ENCODE measurements around the gene RAD9B.
A peak's percentile ranks its signal among the peaks of the same experiment; 100 is the strongest.
"Not testable (repeated sequence)": the region's sequence is repeated elsewhere in the genome, so short reads cannot be mapped to it uniquely, and the experiment has no call there.

RAD9B gene

DNA sequence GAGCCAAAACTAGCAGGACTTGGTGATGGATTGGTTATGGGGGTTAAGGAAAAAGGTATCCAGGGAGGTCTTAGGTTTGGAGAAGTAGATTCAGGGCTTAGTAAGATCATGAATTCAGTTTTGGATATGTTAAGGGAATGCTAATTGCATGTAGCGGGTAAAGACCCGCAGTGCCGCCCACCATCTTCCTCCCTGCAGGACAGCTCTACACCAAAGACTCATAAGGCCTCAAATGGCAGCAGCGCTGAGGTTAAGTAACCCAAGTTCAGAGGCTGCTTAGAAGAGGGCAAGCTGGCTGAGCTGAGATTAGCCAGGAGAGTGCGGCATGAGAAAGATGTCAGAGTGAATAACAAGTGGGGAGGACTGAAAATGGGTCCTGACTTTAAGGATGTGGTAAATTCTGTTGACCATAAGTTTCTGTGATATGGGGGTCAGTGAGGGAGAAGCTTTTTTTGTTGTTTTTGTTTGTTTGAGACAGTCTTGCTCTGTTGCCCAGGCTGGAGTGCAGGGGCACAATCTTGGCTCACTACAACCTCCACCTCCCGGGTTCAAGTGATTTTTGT is 26.2 kb downstream of the RAD9B start:
- no peak for DNase-seq

DNA sequence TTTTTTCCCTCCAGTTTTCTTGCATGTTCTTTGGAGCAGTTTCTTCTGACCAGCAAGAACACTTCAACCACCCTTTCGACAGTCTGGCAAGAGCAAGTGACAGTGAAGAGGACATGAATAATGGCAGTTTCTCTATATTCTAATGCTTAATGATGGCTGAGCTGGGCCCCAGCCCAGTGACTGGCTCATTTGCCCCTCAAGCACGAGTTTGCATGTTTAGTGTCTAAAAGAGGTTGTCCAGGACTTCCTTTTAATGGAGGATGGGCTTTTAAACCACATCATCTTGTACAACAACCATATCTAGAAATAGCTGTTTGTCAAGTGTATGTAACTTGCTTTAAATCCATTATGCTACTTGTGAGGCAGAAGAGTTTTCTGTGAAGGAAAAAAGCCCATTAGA is 28.4 kb downstream of the RAD9B start:
- DNase-seq: peak; percentile 66 to 80

DNA sequence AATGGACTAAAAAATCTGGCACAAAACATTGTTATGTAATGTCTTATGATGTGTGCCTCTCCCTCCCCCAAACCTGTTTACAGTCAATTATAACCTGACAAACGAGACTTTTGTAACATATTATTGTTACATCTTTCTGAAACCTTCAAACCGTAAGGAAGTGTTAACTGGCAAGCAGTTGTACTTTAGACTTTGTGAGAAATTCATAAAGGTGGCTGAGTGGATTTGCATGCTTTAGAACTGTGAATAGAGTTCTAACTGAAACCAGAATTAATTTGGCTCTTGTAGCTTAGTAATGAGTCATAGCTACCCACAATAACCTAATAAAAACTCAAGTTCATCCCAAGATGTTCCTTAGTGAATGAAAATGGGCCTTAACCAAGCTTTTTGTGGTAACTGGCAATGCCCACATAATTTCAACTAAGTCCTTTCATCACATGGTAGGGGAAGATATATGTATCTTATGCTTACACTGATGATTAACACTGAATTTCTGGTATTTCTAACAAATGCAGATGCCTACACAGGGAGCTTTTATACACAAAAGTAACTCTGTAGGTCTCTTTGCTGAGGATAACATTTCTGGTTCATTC is 29.7 kb downstream of the RAD9B start:
- no peak for DNase-seq

DNA sequence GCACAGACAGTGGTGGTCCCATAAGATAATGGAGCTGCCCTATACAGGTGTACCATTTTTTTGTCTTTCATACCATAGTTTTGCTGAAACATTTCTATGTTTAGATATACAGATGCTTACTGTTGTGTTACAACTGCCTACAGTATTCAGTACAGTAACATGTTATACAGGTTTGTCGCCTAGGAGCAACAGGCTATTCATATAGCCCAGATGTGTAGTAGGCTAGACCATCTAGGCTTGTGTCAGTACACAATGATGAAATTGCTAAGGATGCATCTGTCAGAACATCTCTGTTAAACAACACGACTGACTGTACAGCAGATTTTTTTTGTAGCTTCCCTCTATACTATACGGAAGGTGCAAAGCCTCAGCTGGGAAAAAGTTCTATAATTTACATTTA is 30.5 kb downstream of the RAD9B start:
- no peak for DNase-seq

DNA sequence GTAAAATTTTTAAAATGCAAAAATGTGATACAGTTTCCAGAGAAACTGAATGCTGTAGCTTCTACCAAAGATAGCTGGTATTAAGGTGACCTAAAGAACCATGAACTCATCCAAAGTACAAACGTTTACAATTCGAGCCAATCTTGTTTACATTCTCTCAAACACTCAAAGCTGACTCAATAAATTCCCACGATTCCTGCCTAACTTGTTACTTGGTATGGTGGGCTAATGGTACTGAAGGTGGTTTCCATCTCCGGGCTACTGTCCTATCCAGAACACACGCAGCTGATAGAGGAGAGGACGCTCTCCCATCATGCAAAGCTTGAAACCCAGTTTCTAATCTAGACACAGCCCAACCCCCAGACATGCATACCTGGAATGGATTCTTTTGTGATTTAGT is 31.5 kb downstream of the RAD9B start:
- DNase-seq: no peak

DNA sequence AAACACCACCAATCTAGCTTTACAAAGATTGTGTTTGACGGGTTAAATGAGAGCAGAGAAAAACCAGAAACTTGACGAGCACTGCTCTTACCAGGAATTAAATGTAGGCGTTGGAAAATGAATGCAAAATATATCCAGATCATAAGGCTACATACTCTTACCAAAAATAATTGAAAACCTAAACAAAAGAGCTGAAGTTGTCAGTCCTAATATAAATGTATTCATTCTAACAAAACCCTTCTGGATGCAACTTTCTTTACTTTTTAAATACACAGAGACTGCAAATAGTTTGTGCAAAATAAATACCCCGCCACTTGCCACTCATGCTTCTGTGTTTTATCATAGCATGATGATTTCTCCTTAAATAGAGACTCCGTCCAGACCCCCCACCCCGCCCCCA is 32.7 kb downstream of the RAD9B start:
- no peak for DNase-seq

- no peak for DNase-seq
These were observed 34.9 kb downstream of the RAD9B start for GRCh38 chr12:110536834-110537604.

GRCh38 chr12:110537605-110538409 is 35.7 kb downstream of the RAD9B start:
- DNase-seq: no peak

DNA sequence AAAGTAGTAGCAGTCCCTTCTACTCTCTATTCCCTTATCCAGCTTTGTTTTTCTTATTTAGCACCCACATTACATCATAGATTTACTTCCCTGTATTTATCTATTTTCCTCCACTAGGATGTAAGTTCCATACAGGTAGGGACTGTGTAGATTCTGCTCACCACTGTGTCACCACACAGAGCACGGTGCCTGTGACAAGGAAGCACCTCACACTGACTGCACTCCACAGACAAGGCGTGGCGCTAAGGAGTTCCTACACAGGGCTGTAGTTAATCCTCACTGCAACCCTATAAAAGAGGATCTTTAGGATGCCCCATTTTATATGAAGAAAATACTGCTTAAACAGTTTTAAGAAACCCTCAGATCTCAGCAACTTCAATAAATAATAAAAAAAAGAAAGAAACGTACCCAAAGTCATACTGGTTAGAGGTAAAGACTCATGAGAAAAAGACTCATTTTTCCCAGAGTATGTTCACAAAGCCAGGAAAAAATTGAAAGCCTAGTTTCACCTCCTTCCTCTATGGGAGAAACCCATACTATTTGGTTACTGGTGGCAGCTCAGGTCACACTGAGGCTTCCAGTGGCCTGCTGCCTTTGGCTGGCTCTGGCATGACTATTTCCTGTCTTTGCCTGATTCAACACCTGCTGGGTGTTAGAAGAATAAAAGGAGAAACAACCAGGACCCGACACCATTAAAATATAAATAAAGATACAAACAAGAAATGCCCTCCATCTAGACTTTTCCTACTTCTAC is 36.9 kb downstream of the RAD9B start:
- DNase-seq: no peak

- DNase-seq: no peak
These were observed 37.9 kb downstream of the RAD9B start for GRCh38 chr12:110540048-110540447.

GRCh38 chr12:110543252-110543959 is 41.3 kb downstream of the RAD9B start:
- no peak for DNase-seq

DNA sequence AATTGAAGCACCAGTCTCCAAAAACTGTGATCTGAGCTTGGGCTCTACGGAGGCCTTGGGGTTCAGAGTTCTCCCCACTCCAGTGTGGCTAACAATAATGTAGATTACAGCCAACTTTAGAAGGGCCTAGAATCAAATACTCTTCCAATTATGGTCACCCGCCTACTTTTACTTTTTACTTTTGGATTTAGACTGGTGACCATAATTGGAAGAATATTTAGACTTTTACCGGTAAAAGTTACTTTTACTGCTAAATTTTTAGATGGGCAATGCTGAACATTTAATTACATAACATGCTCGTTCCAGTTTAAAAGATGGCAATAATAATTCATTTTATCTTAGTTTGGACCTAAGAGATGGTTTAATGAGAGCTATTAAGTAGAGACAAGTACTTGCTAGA is 41.8 kb downstream of the RAD9B start:
- DNase-seq: no peak

- not testable (repeated sequence) for DNase-seq
These were observed 43.1 kb downstream of the RAD9B start for GRCh38 chr12:110545259-110545658.

DNA sequence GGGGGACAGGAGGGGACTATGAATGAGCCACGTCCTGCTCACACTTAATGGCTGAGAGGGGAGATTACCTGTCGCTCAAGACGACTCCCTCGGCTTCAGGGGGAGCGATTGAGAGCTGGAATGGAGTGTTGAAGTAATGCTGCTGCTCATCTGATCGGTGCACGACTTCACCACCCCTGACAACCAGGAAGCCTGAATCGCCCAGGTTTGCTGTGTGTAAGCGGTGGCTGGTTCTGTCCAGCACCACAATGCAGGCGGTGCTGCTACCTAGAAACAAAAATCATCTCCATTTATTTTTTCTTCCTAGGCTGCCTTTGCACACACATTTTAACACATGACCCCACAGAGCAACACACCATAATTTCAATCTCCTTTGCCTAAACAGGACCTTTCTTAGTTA is 43.7 kb downstream of the RAD9B start:
- DNase-seq: no peak

- DNase-seq: no peak
These were observed 44.2 kb downstream of the RAD9B start for GRCh38 chr12:110546339-110546738.

GRCh38 chr12:110547090-110547489 is 45.0 kb downstream of the RAD9B start:
- DNase-seq: no peak

- no peak for DNase-seq
These were observed 46.5 kb downstream of the RAD9B start for GRCh38 chr12:110548678-110549077.

- no peak for DNase-seq
These were observed 47.6 kb downstream of the RAD9B start for GRCh38 chr12:110549716-110550115.

DNA sequence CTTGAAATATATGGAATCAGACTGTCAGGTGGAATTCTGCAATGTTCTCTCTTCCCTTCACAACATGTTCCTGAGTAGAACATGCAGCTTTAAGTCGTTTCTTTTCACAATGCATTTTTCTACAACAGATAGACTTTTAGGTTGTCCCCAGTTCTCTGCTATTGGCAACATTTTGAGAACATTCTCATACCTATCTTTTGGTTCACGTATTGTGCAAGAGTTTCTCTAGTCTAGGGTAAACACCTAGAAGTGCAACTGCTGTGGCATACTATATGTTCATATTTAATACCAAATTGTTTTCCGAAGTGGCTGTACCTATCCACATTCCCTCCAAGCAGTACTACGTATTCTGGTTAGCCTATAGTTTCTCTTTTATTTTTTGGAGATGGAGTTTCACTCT is 48.9 kb downstream of the RAD9B start:
- DNase-seq: no peak
